SU-DHL-6 (cell line): ENCODE results near the gene GNGT1.

Experiments
- H2AFZ ChIP-seq: fragments of 200-600 bp; sonication (generic); 2 replicates; pipeline ENCODE4 v1.6.1; 2014; ENCODE audit warnings: low read depth, mild to moderate bottlenecking, moderate library complexity, mixed read lengths, antibody characterized with exemption, low read length; ENCODE audit not compliant: severe bottlenecking
- H3F3A ChIP-seq: fragments of 200-600 bp; shearing (Covaris generic); 2 replicates; pipeline ENCODE4 v1.6.0; 2016; ENCODE audit warnings: antibody characterized with exemption, mild to moderate bottlenecking; ENCODE audit not compliant: insufficient read depth
- H3K27ac ChIP-seq: fragments of 200-600 bp; sonication (generic); 2 replicates; pipeline ENCODE4 v1.5.1; 2016; ENCODE audit warnings: low read depth, mild to moderate bottlenecking, low read length, moderate library complexity, mixed read lengths
- H3K27me3 ChIP-seq: fragments of 200-600 bp; sonication (generic), shearing (Covaris generic); 2 replicates; pipeline ENCODE4 v1.6.0; 2014; ENCODE audit warnings: mild to moderate bottlenecking, low read length
- H3K36me3 ChIP-seq: fragments of 200-600 bp; sonication (generic); 2 replicates; pipeline ENCODE4 v1.6.1; 2014; ENCODE audit warnings: mild to moderate bottlenecking, low read length, mixed read lengths
- H3K4me2 ChIP-seq: fragments of 300-600, 200-600 bp; shearing (Covaris generic), sonication (generic); 2 replicates; pipeline ENCODE4 v1.6.0; 2014; ENCODE audit warnings: low read length, low read depth, mild to moderate bottlenecking; ENCODE audit not compliant: poor library complexity, severe bottlenecking
- H3K4me3 ChIP-seq: fragments of 200-600 bp; sonication (generic); 2 replicates; pipeline ENCODE4 v1.5.1; 2014; ENCODE audit warnings: antibody characterized with exemption, low read length, mild to moderate bottlenecking, mixed read lengths; ENCODE audit not compliant: insufficient read depth, poor library complexity, severe bottlenecking
- H3K79me2 ChIP-seq: fragments of 200-600 bp; sonication (generic); 2 replicates; pipeline ENCODE4 v1.6.1; 2014; ENCODE audit warnings: mild to moderate bottlenecking, low read length, moderate library complexity; ENCODE audit not compliant: insufficient read depth
- H3K9ac ChIP-seq: fragments of 200-600 bp; sonication (generic); 2 replicates; pipeline ENCODE4 v1.7.0; 2014; ENCODE audit warnings: mild to moderate bottlenecking, low read length
- H3K9me2 ChIP-seq: fragments of 200-600 bp; sonication (generic); replicated peaks from 2 replicates; pipeline ENCODE4 v1.6.1; 2014; ENCODE audit warnings: low read length; ENCODE audit not compliant: insufficient read depth
- H3K9me3 ChIP-seq: fragments of 200-600 bp; sonication (generic); 2 replicates; pipeline ENCODE4 v1.6.1; 2014; ENCODE audit warnings: low read length, mixed read lengths; ENCODE audit not compliant: insufficient read depth
- H4K20me1 ChIP-seq: fragments of 200-600 bp; sonication (generic); 2 replicates; pipeline ENCODE4 v1.6.1; 2014; ENCODE audit warnings: low read depth, mild to moderate bottlenecking, antibody characterized with exemption, low read length, moderate library complexity, mixed read lengths
- CTCF ChIP-seq: fragments of 200-600 bp; sonication (generic); IDR thresholded peaks from one replicate; pipeline ENCODE4 v1.5.1; 2017; ENCODE audit warnings: antibody characterized with exemption, mild to moderate bottlenecking, low read length, moderate library complexity; ENCODE audit not compliant: insufficient read depth, poor library complexity, severe bottlenecking
- EZH2phosphoT487 ChIP-seq: fragments of 200-600 bp; sonication (generic), shearing (Covaris generic); conservative IDR thresholded peaks from 2 replicates; pipeline ENCODE4 v1.6.1; 2018; ENCODE audit warnings: mild to moderate bottlenecking, antibody characterized with exemption, low read length, moderate library complexity, mixed read lengths

The GNGT1 gene

DNA sequence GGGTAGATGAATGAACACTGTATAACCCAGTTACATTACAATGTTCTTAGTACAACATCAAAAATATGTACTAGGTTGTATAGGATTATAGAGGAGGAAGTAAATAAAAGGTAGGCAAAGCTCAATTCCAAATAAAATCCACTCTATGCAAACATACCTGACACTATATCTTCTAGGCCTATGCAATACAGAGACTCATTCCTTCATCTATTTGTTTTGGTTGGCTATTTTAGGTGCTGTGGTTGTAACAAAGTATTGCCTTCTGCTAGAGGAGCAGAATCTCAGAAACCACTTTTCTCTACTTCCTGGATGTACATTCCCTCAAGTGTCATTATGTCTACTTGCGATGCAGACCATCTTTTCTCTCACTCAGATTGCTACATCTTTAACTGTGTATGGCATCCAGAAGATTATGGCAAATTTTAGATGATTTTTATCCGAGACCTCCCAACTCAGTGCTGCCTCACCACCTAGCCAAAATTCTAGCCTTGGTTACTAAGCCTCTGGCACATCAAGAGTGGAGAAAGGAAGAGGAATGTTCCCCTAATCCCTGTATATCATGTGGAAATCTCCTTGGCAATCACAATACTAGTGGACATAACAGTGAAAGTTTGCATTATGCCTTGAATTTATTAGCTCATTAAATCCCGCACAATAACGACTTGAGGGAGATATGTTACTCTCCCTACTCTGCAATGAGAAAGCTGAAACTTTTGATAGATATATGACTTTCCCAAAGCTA is 10.3 kb upstream of the GNGT1 start:
- H3K27ac ChIP-seq, result no peak overlapping the region
- no peak overlapping the region for H2AFZ ChIP-seq
- H3K79me2 ChIP-seq, result no peaks in the 10 kb centered on the region
- H3K9ac ChIP-seq, result no peak overlapping the region
- no peaks in the 10 kb centered on the region for H3K36me3 ChIP-seq
- H3K4me3 ChIP-seq, result no peak overlapping the region
- no peaks in the 10 kb centered on the region for H3K9me2 ChIP-seq
- no peaks in the 10 kb centered on the region for H3K9me3 ChIP-seq
- no peaks in the 10 kb centered on the region for H3F3A ChIP-seq
- H3K27me3 ChIP-seq, result no peaks in the 10 kb centered on the region
- H3K4me2 ChIP-seq, result no peak overlapping the region
- H4K20me1 ChIP-seq, result no peaks in the 10 kb centered on the region
- TF ChIP-seq CTCF (no peak), EZH2phosphoT487 (no peak)

DNA sequence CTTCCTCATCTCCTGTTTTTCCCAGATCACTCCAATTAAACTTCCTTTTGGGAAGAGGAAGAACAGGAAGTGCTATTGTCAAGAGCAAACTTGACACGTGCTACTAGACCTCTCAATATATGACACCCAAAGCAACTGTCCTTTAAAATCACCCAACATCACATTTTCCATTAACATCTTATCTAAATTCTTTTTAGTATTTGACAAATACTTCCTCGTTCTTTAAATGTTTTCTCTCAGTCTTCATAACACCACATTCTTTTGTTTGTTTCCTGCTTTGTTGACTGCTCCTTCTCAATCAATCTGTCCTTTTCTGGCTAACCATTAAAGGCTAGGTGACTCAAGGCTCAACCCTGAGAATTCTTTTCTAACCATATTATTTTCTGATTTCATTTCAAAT is 8.7 kb upstream of the GNGT1 start:
- no peak overlapping the region for H3K27ac ChIP-seq
- TF ChIP-seq EZH2phosphoT487 (no peak), CTCF (no peak)
- no peak overlapping the region for H3K9ac ChIP-seq
- no peaks in the 10 kb centered on the region for H3F3A ChIP-seq
- H3K4me3 ChIP-seq, result no peak overlapping the region
- H3K79me2 ChIP-seq, result no peaks in the 10 kb centered on the region
- H3K36me3 ChIP-seq, result no peaks in the 10 kb centered on the region
- no peak overlapping the region for H2AFZ ChIP-seq
- H3K9me2 ChIP-seq, result no peaks in the 10 kb centered on the region
- H3K4me2 ChIP-seq, result no peak overlapping the region
- H3K27me3 ChIP-seq, result no peaks in the 10 kb centered on the region
- H4K20me1 ChIP-seq, result no peaks in the 10 kb centered on the region
- H3K9me3 ChIP-seq, result no peaks in the 10 kb centered on the region

- TF ChIP-seq CTCF (peak; percentile 99), EZH2phosphoT487 (no peak)
- Histone ChIP-seq H3K4me3 (no peak overlapping the region), H4K20me1 (no peaks in the 10 kb centered on the region), H3K9ac (no peak overlapping the region), H3K9me3 (no peaks in the 10 kb centered on the region), H3K27me3 (no peaks in the 10 kb centered on the region), H3K9me2 (no peaks in the 10 kb centered on the region), H3K36me3 (no peaks in the 10 kb centered on the region), H3K27ac (no peak overlapping the region), H3F3A (no peaks in the 10 kb centered on the region), H3K4me2 (no peak overlapping the region), H2AFZ (no peak overlapping the region), H3K79me2 (no peaks in the 10 kb centered on the region)
Observed at GRCh38 chr7:93902777-93903423, 3.5 kb upstream of the GNGT1 start.
